Mesendoderm (in vitro differentiated cells): ENCODE results near the gene HAP1.

Experiments used
- DNase-seq: peaks from one replicate; pipeline ENCODE4 v3.0.0; 2013
- H2AK5ac ChIP-seq: 2 replicates; pipeline ENCODE4 v1.6.1; 2013; ENCODE audit warnings: low read length, inconsistent platforms
- H2BK120ac ChIP-seq: 2 replicates; pipeline ENCODE4 v1.6.1; 2013; ENCODE audit warnings: low read depth, mild to moderate bottlenecking, low read length, moderate library complexity, mixed read lengths
- H2BK15ac ChIP-seq: replicated peaks from 2 replicates; pipeline ENCODE4 v1.6.1; 2013; ENCODE audit warnings: low read depth, mild to moderate bottlenecking, moderate library complexity
- H2BK5ac ChIP-seq: 2 replicates; pipeline ENCODE4 v1.6.1; 2013; ENCODE audit warnings: low read length, inconsistent platforms
- H3K18ac ChIP-seq: 2 replicates; pipeline ENCODE4 v1.6.1; 2013; ENCODE audit warnings: mild to moderate bottlenecking, low read length, mixed read lengths
- H3K23ac ChIP-seq: one replicate; pipeline ENCODE4 v1.6.1; 2013; ENCODE audit warnings: low read length
- H3K27ac ChIP-seq: 2 replicates; pipeline ENCODE4 v1.5.1; 2013; ENCODE audit warnings: low read depth, mild to moderate bottlenecking, inconsistent platforms, low read length, moderate library complexity
- H3K27me3 ChIP-seq: 2 replicates; pipeline ENCODE4 v1.6.1; 2013; ENCODE audit warnings: low read length, control low read depth, mild to moderate bottlenecking, inconsistent platforms; ENCODE audit not compliant: insufficient read depth, poor library complexity
- H3K36me3 ChIP-seq: 2 replicates; pipeline ENCODE4 v1.6.1; 2013; ENCODE audit warnings: low read length, inconsistent platforms; ENCODE audit not compliant: control insufficient read depth, insufficient read depth
- H3K4ac ChIP-seq: one replicate; pipeline ENCODE4 v1.6.1; 2013; ENCODE audit warnings: low read depth, mild to moderate bottlenecking, low read length, moderate library complexity
- H3K4me1 ChIP-seq: 2 replicates; pipeline ENCODE4 v1.6.1; 2013; ENCODE audit warnings: low read depth, low read length, inconsistent platforms; ENCODE audit not compliant: control insufficient read depth
- H3K4me2 ChIP-seq: 2 replicates; pipeline ENCODE4 v1.6.1; 2013; ENCODE audit warnings: low read length
- H3K4me3 ChIP-seq: 2 replicates; pipeline ENCODE4 v1.5.1; 2013; ENCODE audit warnings: mild to moderate bottlenecking, low read length
- H3K56ac ChIP-seq: one replicate; pipeline ENCODE4 v1.6.1; 2013; ENCODE audit warnings: low read length
- H3K79me1 ChIP-seq: 2 replicates; pipeline ENCODE4 v1.6.1; 2013; ENCODE audit warnings: low read length, inconsistent platforms
- H3K79me2 ChIP-seq: 2 replicates; pipeline ENCODE4 v1.6.1; 2013; ENCODE audit warnings: mild to moderate bottlenecking, low read length; ENCODE audit not compliant: control insufficient read depth, insufficient read depth
- H3K9ac ChIP-seq: 2 replicates; pipeline ENCODE4 v1.6.1; 2013; ENCODE audit warnings: low read length, inconsistent platforms
- H4K5ac ChIP-seq: one replicate; pipeline ENCODE4 v1.6.1; 2013; ENCODE audit warnings: low read length
- H4K8ac ChIP-seq: one replicate; pipeline ENCODE4 v1.6.1; 2013; ENCODE audit warnings: low read depth, mild to moderate bottlenecking, control low read depth, low read length, moderate library complexity
- WGBS: extraction: QIAGEN DNeasy Blood & Tissue Kit; methylation state at CpG from one replicate; pipeline ENCODE4 v1.1.7; 2013; ENCODE audit warnings: low lambda C conversion rate, missing lambda C conversion rate; ENCODE audit not compliant: insufficient coverage; ENCODE audit errors: extremely low coverage; 5-methylcytosine and 5-hydroxymethylcytosine counted together

The HAP1 gene

DNA sequence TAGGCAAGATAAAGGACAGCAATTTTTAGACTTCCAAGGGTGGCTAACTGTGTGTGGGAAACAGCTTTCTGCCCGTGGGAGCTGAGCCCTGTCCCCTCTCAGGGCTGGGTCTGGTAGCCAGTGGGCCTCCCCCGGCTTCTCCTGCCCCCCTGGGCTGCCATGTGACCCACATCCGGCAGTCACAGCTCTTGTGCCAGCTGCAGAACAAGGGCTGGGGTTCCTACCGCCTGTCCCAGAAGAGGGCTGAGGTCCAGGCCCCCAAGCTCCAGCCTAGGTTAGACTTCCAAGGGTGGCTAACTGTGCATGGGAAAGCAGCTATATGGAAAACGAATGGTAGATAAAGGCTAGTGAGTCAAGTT lies 16.2 kb downstream of the HAP1 start:
- no peak for DNase-seq
- no peak overlapping the region for H3K18ac ChIP-seq
- no peak overlapping the region for H4K8ac ChIP-seq
- no peak overlapping the region for H3K9ac ChIP-seq
- H2BK120ac ChIP-seq, result no peak overlapping the region
- H3K4me3 ChIP-seq, result no peak overlapping the region
- H3K36me3 ChIP-seq, result no peaks in the 10 kb centered on the region
- no peak overlapping the region for H3K27ac ChIP-seq
- no peaks in the 10 kb centered on the region for H3K79me1 ChIP-seq
- H3K4me2 ChIP-seq, result no peak overlapping the region
- no peak overlapping the region for H3K56ac ChIP-seq
- no peak overlapping the region for H2BK5ac ChIP-seq
- H3K79me2 ChIP-seq, result no peaks in the 10 kb centered on the region
- H3K4me1 ChIP-seq, result no peaks in the 10 kb centered on the region
- WGBS, result no CpG with 5 or more reads among the region's 5 CpGs
- no peaks in the 10 kb centered on the region for H3K27me3 ChIP-seq
- no peak overlapping the region for H3K23ac ChIP-seq
- no peak overlapping the region for H2BK15ac ChIP-seq
- H2AK5ac ChIP-seq, result no peak overlapping the region
- H4K5ac ChIP-seq, result no peak overlapping the region
- H3K4ac ChIP-seq, result no peak overlapping the region

DNA sequence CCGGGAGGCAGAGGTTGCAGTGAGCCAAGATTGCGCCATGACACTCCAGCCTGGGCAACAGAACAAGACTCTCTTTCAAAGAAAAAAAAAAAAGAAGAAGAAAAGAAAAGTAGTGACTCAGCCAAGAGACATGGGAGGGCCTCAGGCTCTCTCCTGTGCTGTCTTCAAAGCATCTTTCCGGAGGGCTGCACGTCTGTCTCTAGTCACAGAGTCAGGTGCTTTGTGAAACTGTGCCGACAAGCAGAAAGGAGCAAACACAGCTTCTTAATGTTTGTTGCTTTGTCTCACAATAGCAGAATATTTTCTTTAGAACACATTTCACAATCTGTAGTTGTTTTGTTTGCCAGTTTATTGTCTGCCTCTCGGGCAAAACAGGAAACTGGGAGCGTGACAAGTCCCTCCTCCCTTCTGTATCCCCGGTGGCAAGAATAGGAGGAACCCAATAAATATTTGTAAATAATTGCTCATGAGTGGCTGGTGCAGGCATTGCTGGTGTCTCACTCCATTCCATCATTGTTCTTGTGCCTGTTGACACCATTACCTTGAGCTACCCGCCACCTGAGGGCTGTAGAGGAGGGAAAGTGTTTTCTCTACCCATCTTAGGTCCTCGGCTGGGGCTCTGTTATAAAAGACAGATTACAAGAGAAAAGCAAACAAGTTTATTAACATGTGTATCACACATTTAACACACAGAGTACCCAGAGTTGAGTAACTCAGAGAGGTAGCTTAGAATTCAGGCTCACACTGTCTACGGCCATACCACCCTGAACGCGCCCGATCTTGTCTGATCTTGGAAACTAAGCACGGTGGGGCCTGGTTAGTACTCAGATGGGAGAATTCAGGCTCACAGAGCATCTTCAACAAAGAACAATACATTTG lies 16.8 kb downstream of the HAP1 start:
- Histone ChIP-seq H2BK120ac (no peak overlapping the region), H4K5ac (no peak overlapping the region), H3K27ac (no peak overlapping the region), H3K9ac (no peak overlapping the region), H3K79me1 (no peaks in the 10 kb centered on the region), H2AK5ac (no peak overlapping the region), H4K8ac (no peak overlapping the region), H3K27me3 (no peaks in the 10 kb centered on the region), H3K56ac (no peak overlapping the region), H3K18ac (no peak overlapping the region), H2BK15ac (no peak overlapping the region), H3K4me3 (no peak overlapping the region), H3K4me2 (no peak overlapping the region), H3K23ac (no peak overlapping the region), H2BK5ac (no peak overlapping the region), H3K36me3 (no peaks in the 10 kb centered on the region), H3K4me1 (no peaks in the 10 kb centered on the region), H3K79me2 (no peaks in the 10 kb centered on the region), H3K4ac (no peak overlapping the region)
- WGBS, result no CpG with 5 or more reads among the region's 15 CpGs
- DNase-seq, result no peak

DNA sequence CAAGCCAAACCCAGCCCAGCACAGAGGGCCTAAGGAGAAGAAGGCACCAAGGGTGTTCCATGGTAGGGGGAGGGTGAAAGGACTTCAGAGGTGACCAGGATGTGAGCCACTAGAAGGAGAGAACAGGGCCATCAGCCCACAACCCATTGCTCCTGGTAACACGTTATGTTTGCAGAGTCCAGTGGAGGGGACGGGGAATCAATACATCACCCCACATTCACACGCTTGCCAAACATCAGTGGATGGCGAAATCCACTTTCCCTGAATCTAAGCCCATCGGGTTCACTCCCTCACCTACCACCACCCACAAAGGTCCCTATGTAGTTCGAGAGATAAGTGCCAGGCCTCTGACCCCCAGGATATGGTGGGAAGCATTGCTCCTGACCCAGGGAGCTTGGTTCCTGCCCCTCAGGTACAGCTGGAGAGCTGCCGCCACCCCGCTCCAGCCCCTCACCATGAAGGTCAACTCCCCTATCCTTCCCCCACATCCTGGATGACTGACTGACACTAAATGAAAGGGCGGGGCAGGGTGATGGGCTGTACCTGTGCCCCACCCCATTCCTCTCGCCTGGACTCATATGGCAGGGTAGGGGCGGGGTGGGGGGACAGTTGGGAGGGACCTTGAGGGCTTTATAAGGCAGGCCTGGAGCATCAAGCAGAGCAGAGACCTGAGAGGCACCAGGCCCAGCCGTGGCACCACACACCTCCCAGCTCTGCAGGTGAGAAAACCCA lies 22.6 kb downstream of the HAP1 start, which contains the start of gene GAST:
Gene GAST (plus strand): TSS at position 663 of the 732 bp plus-strand sequence. CDS start 3,106 bp downstream, outside the sequence.
- Histone ChIP-seq H3K27me3 (no peaks in the 10 kb centered on the region), H3K27ac (no peak within 1 kb of the TSS), H3K4me3 (no peak within 1 kb of the TSS), H4K5ac (no peak within 1 kb of the TSS), H3K4me1 (no peaks in the 10 kb centered on the region), H3K9ac (no peak within 1 kb of the TSS), H2AK5ac (no peak within 1 kb of the TSS), H3K79me2 (no peaks in the 10 kb centered on the region), H3K4me2 (no peak within 1 kb of the TSS), H2BK15ac (no peak within 1 kb of the TSS), H3K4ac (no peak within 1 kb of the TSS), H2BK120ac (no peak within 1 kb of the TSS), H3K79me1 (no peaks in the 10 kb centered on the region), H2BK5ac (no peak within 1 kb of the TSS), H3K23ac (no peak within 1 kb of the TSS), H3K18ac (no peak within 1 kb of the TSS), H3K36me3 (no peaks in the 10 kb centered on the region), H3K56ac (no peak within 1 kb of the TSS), H4K8ac (no peak within 1 kb of the TSS)
- DNase-seq, result no peak
- WGBS, result no CpG with 5 or more reads among the region's 12 CpGs

DNA sequence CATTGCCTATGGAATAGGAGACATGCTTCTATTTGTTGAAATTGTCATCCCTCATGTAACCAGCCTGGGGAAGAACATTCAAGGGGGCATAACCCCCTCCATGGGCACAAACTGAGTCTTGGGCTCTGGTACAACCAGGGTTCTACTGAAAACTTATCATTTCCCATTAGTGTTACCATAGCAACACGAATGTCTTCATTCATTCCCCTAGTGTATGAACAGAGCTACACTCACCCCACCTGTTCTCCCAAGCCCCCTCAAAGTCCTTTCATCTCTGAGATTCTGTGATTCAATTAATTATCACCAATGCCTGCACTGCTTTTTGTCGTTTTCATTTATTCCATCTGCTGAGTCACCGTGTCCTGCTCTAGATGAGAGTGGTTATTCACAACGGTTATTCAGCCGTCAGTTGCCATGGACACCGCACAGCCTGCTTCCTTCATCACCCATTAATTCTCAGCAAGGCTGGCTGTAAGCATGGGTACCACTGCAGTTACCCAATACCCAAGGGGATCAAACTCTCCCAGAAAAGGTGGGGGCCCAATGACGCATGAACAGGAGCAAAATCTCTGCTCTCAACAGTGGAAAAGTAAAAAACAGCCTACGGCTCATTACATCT lies 23.9 kb downstream of the HAP1 start:
- H3K4me2 ChIP-seq, result no peak overlapping the region
- no peak overlapping the region for H3K4ac ChIP-seq
- H3K79me2 ChIP-seq, result no peaks in the 10 kb centered on the region
- H3K79me1 ChIP-seq, result no peaks in the 10 kb centered on the region
- H3K56ac ChIP-seq, result no peak overlapping the region
- no peak overlapping the region for H3K23ac ChIP-seq
- no peak overlapping the region for H4K5ac ChIP-seq
- H4K8ac ChIP-seq, result no peak overlapping the region
- WGBS, result no CpG with 5 or more reads among the region's 8 CpGs
- DNase-seq, result no peak
- H2BK120ac ChIP-seq, result no peak overlapping the region
- H2AK5ac ChIP-seq, result no peak overlapping the region
- H3K18ac ChIP-seq, result no peak overlapping the region
- no peak overlapping the region for H3K4me3 ChIP-seq
- H3K27ac ChIP-seq, result no peak overlapping the region
- no peak overlapping the region for H2BK15ac ChIP-seq
- H3K36me3 ChIP-seq, result no peaks in the 10 kb centered on the region
- no peak overlapping the region for H2BK5ac ChIP-seq
- H3K4me1 ChIP-seq, result no peaks in the 10 kb centered on the region
- H3K27me3 ChIP-seq, result no peaks in the 10 kb centered on the region
- H3K9ac ChIP-seq, result no peak overlapping the region

DNA sequence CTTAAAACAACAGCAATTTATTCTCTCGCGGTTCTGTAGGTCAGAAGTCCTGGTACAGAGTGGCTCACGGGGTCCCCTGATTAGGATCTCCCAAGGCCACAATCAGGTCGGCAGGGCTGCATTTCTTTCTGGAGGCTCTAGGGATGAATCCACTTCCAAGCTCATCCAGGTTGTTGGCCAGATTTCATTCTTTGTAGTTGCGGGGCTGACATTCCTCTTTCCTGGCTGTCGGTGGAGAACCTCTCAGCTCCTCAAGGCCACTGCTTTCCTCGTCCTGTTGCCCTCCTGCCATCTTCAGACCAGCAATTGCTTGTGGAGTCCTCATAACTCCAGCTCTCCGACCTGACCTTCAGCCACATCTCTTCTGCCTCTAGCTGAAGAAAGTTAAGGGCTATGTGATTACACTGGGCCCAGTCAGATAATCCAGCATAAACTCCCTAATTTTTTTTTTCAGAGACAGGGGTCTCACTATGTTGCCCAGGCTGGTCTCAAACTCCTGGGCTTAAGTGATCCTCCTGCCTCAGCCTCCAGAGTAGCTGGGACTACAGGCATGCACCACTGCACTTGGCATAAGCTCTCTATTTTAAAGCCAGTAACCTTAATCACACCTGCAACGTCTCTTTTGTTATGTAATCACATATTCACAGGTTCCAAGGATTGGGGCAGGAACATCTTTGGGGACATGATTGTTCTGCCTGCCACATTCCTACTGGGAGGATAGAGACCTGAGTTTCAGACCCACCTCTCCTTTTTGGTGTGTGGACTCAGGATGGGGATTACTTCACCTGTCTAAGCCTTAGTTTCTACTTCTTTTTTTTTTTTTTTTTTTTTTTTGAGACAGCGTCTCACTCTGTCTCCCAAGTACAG lies 26.4 kb downstream of the HAP1 start:
- no peak for DNase-seq
- H2AK5ac ChIP-seq, result no peak overlapping the region
- H3K56ac ChIP-seq, result no peak overlapping the region
- no peaks in the 10 kb centered on the region for H3K36me3 ChIP-seq
- H3K23ac ChIP-seq, result no peak overlapping the region
- no peak overlapping the region for H3K4me2 ChIP-seq
- no peak overlapping the region for H3K18ac ChIP-seq
- no CpG with 5 or more reads among the region's 10 CpGs for WGBS
- H3K4me3 ChIP-seq, result no peak overlapping the region
- no peak overlapping the region for H4K5ac ChIP-seq
- no peak overlapping the region for H2BK5ac ChIP-seq
- no peak overlapping the region for H4K8ac ChIP-seq
- no peak overlapping the region for H3K9ac ChIP-seq
- H3K4ac ChIP-seq, result no peak overlapping the region
- H2BK15ac ChIP-seq, result no peak overlapping the region
- H2BK120ac ChIP-seq, result no peak overlapping the region
- H3K27ac ChIP-seq, result no peak overlapping the region
- H3K79me1 ChIP-seq, result no peaks in the 10 kb centered on the region
- H3K79me2 ChIP-seq, result no peaks in the 10 kb centered on the region
- H3K27me3 ChIP-seq, result no peaks in the 10 kb centered on the region
- peaks cover 5% of the 10 kb centered on the region for H3K4me1 ChIP-seq
